VCaP (cell line): ENCODE results near the gene ZC3H18.
A peak's percentile ranks its signal among the peaks of the same experiment; 100 is the strongest.

Source experiments
- H3K27ac ChIP-seq: fragments of 450-650 bp; 2 replicates; pipeline ENCODE4 v1.5.1; 2017
- CTCF ChIP-seq: fragments of 450-650 bp; conservative IDR thresholded peaks from 2 replicates; pipeline ENCODE4 v1.5.1; 2017; ENCODE audit warnings: mild to moderate bottlenecking, moderate library complexity

ZC3H18 gene

GRCh38 chr16:88533932-88534637, 36.1 kb upstream of the ZC3H18 start:
- peak overlapping the region; percentile 60 for H3K27ac ChIP-seq
- no peak for TF ChIP-seq CTCF

- peak overlapping the region; percentile 60 for H3K27ac ChIP-seq
- no peak for TF ChIP-seq CTCF
Observed at GRCh38 chr16:88534638-88535190, 35.5 kb upstream of the ZC3H18 start.

- no peak for TF ChIP-seq CTCF
- peak overlapping the region; percentile 60 for H3K27ac ChIP-seq
Observed at GRCh38 chr16:88535191-88535856, 34.9 kb upstream of the ZC3H18 start.

- H3K27ac ChIP-seq, result no peak overlapping the region
- no peak for TF ChIP-seq CTCF
Observed at GRCh38 chr16:88535857-88536222, 34.4 kb upstream of the ZC3H18 start.

GRCh38 chr16:88536510-88536909, 33.7 kb upstream of the ZC3H18 start:
- no peak for TF ChIP-seq CTCF
- no peak overlapping the region for H3K27ac ChIP-seq

GRCh38 chr16:88536971-88537751, 33.0 kb upstream of the ZC3H18 start:
- no peak for TF ChIP-seq CTCF
- H3K27ac ChIP-seq, result no peak overlapping the region

- no peak for TF ChIP-seq CTCF
Observed at GRCh38 chr16:88537859-88538258, 32.3 kb upstream of the ZC3H18 start.

More at GRCh38 chr16:88537859-88538258, 32.3 kb upstream of the ZC3H18 start:
- H3K27ac ChIP-seq, result no peak overlapping the region
